ENCODE data around the gene CDCA7.

The CDCA7 gene

GRCh38 chr2:173370198-173370597 is 15.5 kb downstream of the CDCA7 start:
- Histone ChIP-seq H3K27me3 (ENCODE audit: insufficient read depth, low read length) (no peaks in the 10 kb centered on the region), H2AFZ (ENCODE audit: low read length) (no peak overlapping the region), H3K79me2 (ENCODE audit: insufficient read depth, low read length) (0 out of 2 replicates have a peak, but pooled peaks cover 3% of the 10 kb centered on the region), H4K20me1 (ENCODE audit: insufficient read depth, low read length) (no peaks in the 10 kb centered on the region), H3K9me3 (ENCODE audit: low read length) (no peaks in the 10 kb centered on the region), H3K9ac (ENCODE audit: low read length) (no peak overlapping the region), H3K4me2 (ENCODE audit: low read length) (no peak overlapping the region), H3K4me3 (ENCODE audit: low read depth, low read length, poor library complexity, severe bottlenecking) (no peak overlapping the region), H3K27ac (ENCODE audit: low read depth, low read length, poor library complexity, severe bottlenecking) (no peak overlapping the region), H3K9me2 (ENCODE audit: low read depth, low read length) (no peaks in the 10 kb centered on the region), H3F3A (ENCODE audit: insufficient read depth, low read length) (no peaks in the 10 kb centered on the region), H3K4me1 (ENCODE audit: insufficient read depth, low read length, severe bottlenecking) (no peaks in the 10 kb centered on the region), H3K36me3 (ENCODE audit: insufficient read depth, low read length) (peaks cover 94% of the 10 kb centered on the region)
- TF ChIP-seq CTCF (IDR thresholded peaks at IDR 0.05; ENCODE audit: low read length): no peak
- no peak for TF ChIP-seq EZH2 (IDR thresholded peaks at IDR 0.05; ENCODE audit: borderline replicate concordance, low read length)

GRCh38 chr2:173371023-173371422 is 16.4 kb downstream of the CDCA7 start:
- TF ChIP-seq EZH2 (IDR thresholded peaks at IDR 0.05; ENCODE audit: borderline replicate concordance, low read length) (no peak), CTCF (IDR thresholded peaks at IDR 0.05; ENCODE audit: low read length) (no peak)
- H3K9ac ChIP-seq (ENCODE audit: low read length): no peak overlapping the region
- no peak overlapping the region for H3K4me2 ChIP-seq (ENCODE audit: low read length)
- H4K20me1 ChIP-seq (ENCODE audit: insufficient read depth, low read length): no peaks in the 10 kb centered on the region
- H3K27ac ChIP-seq (ENCODE audit: low read depth, low read length, poor library complexity, severe bottlenecking): no peak overlapping the region
- H3K4me3 ChIP-seq (ENCODE audit: low read depth, low read length, poor library complexity, severe bottlenecking): no peak overlapping the region
- H3K27me3 ChIP-seq (ENCODE audit: insufficient read depth, low read length): no peaks in the 10 kb centered on the region
- H3K36me3 ChIP-seq (ENCODE audit: insufficient read depth, low read length): peaks cover 94% of the 10 kb centered on the region
- no peaks in the 10 kb centered on the region for H3F3A ChIP-seq (ENCODE audit: insufficient read depth, low read length)
- H3K4me1 ChIP-seq (ENCODE audit: insufficient read depth, low read length, severe bottlenecking): no peaks in the 10 kb centered on the region
- no peak overlapping the region for H2AFZ ChIP-seq (ENCODE audit: low read length)
- no peaks in the 10 kb centered on the region for H3K9me3 ChIP-seq (ENCODE audit: low read length)
- 0 out of 2 replicates have a peak, but pooled peaks cover 3% of the 10 kb centered on the region for H3K79me2 ChIP-seq (ENCODE audit: insufficient read depth, low read length)
- no peaks in the 10 kb centered on the region for H3K9me2 ChIP-seq (ENCODE audit: low read depth, low read length)

- TF ChIP-seq CTCF (IDR thresholded peaks at IDR 0.05; ENCODE audit: low read length) (no peak), EZH2 (IDR thresholded peaks at IDR 0.05; ENCODE audit: borderline replicate concordance, low read length) (no peak)
- Histone ChIP-seq H3K27me3 (ENCODE audit: insufficient read depth, low read length) (no peaks in the 10 kb centered on the region), H2AFZ (ENCODE audit: low read length) (no peak overlapping the region), H3K9me3 (ENCODE audit: low read length) (no peaks in the 10 kb centered on the region), H3K79me2 (ENCODE audit: insufficient read depth, low read length) (0 out of 2 replicates have a peak, but pooled peaks cover 3% of the 10 kb centered on the region), H3K9ac (ENCODE audit: low read length) (no peak overlapping the region), H3K9me2 (ENCODE audit: low read depth, low read length) (no peaks in the 10 kb centered on the region), H3K4me1 (ENCODE audit: insufficient read depth, low read length, severe bottlenecking) (no peaks in the 10 kb centered on the region), H3K4me2 (ENCODE audit: low read length) (no peak overlapping the region), H3K27ac (ENCODE audit: low read depth, low read length, poor library complexity, severe bottlenecking) (no peak overlapping the region), H3K36me3 (ENCODE audit: insufficient read depth, low read length) (peaks cover 86% of the 10 kb centered on the region), H3F3A (ENCODE audit: insufficient read depth, low read length) (no peaks in the 10 kb centered on the region), H3K4me3 (ENCODE audit: low read depth, low read length, poor library complexity, severe bottlenecking) (no peak overlapping the region), H4K20me1 (ENCODE audit: insufficient read depth, low read length) (no peaks in the 10 kb centered on the region)
These were observed 18.6 kb downstream of the CDCA7 start for GRCh38 chr2:173373290-173373689.

Measured in OCI-LY1 (cell line).